ENCODE data around the gene CACNA2D3. TPM values are rescaled to one million over a fixed set of nuclear protein-coding genes. Genes with fewer than 3 reads are reported as not detected.

CACNA2D3 gene
- polyA plus RNA-seq, 2 of the 4 experiments (the other 2 are of a cell fraction): 0.04 to 0.05 TPM

GRCh38 chr3:54570008-54570407 is 447.7 kb downstream of the CACNA2D3 start:
- DNase-seq (ENCODE audit: low read depth in 1 of 2, low spot score in 1 of 2) (no peak), ATAC-seq (no peak), FAIRE-seq (no peak)
- 25% methylated on average over 7 of the region's 7 CpGs for WGBS (ENCODE audit: missing lambda C conversion rate)
- Histone ChIP-seq H3K9me3 (no peaks in the 10 kb centered on the region), H3K27ac (no peak overlapping the region), H3K4me2 (no peak overlapping the region), H3K4me3 (no peak overlapping the region), H3K4me1 (no peaks in the 10 kb centered on the region)
- no peak for TF ChIP-seq CHD2 (IDR thresholded peaks at IDR 0.05; ENCODE audit: low read length, partially characterized antibody)
- no peak for TF ChIP-seq HOXB5 (CRISPR knock-in tag; IDR thresholded peaks at IDR 0.05)
- TF ChIP-seq CHD4 (IDR thresholded peaks at IDR 0.05; ENCODE audit: borderline replicate concordance): no peak
- TF ChIP-seq HEYL (CRISPR knock-in tag; IDR thresholded peaks at IDR 0.05): no peak
- no peak for TF ChIP-seq BHLHE40 (IDR thresholded peaks at IDR 0.05; ENCODE audit: low read depth, low read length)
- no peak for TF ChIP-seq CBX8 (IDR thresholded peaks at IDR 0.05)
- TF ChIP-seq KDM1A (IDR thresholded peaks at IDR 0.05; ENCODE audit: low read depth): no peak
- no peak for TF ChIP-seq PHF8 (IDR thresholded peaks at IDR 0.05; ENCODE audit: borderline replicate concordance, low read depth)
- TF ChIP-seq, protein P1, sequence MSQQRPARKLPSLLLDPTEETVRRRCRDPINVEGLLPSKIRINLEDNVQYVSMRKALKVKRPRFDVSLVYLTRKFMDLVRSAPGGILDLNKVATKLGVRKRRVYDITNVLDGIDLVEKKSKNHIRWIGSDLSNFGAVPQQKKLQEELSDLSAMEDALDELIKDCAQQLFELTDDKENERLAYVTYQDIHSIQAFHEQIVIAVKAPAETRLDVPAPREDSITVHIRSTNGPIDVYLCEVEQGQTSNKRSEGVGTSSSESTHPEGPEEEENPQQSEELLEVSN (IDR thresholded peaks at IDR 0.05; ENCODE audit: borderline replicate concordance, low read depth): no peak
- no peak for TF ChIP-seq POLR2AphosphoS2 (conservative IDR thresholded peaks at IDR 0.05; ENCODE audit: low read length)
- TF ChIP-seq MAFK (IDR thresholded peaks at IDR 0.05; ENCODE audit: partially characterized antibody): no peak
- no peak for TF ChIP-seq NFE2L2 (conservative IDR thresholded peaks at IDR 0.05; ENCODE audit: low read length)
- ChIA-PET POLR2A (no interaction called here), CTCF (no interaction called here)

DNA sequence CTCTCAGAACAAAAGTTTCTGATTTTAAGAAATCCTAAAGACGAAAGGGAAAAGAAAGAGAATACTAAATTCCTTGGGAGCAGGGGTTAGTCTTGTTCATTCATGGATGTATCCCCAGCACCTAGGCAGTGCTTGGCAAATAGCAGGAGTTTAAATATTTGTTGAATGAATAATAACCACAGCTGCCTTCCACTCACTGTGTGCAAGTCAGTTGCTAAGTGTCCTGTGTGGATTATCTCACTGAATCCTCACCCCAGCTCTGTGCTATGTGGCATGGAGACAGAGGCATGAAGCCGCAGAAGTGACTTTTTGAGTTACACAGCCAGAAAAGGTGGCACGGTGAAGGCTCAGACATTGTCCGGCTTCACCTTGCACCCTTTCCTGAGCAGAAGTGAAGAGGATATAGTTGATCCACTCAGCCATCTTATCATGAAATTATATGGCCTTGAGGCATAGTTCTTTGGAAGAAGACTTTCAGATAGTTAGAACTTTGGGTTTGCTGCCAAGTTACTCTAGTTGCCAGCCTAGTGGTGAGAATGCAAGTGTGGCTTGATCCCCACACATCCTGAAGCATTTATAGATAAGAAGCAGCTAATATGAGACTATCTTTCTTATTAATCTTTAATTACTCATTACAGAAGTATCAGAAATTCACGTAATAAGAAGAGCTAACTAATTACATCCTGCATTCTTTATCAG is 450.0 kb downstream of the CACNA2D3 start:
- no peaks in the 10 kb centered on the region for H3K4me1 ChIP-seq
- WGBS (ENCODE audit: missing lambda C conversion rate): 23% methylated on average over 3 of the region's 5 CpGs
- no peak for DNase-seq (ENCODE audit: low read depth in 1 of 2, low spot score in 1 of 2)
- CTCF ChIA-PET: no interaction called here
- no peak overlapping the region for H3K27ac ChIP-seq
- no peaks in the 10 kb centered on the region for H3K9me3 ChIP-seq
- no peak overlapping the region for H3K4me2 ChIP-seq
- H3K4me3 ChIP-seq: no peak overlapping the region
- ATAC-seq: no peak
- FAIRE-seq: no peak
- POLR2A ChIA-PET: no interaction called here
- TF ChIP-seq HOXA7 (CRISPR knock-in tag; IDR thresholded peaks at IDR 0.05): no peak
- TF ChIP-seq RFX5 (IDR thresholded peaks at IDR 0.05): no peak
- no peak for TF ChIP-seq CBX2 (IDR thresholded peaks at IDR 0.05; ENCODE audit: borderline replicate concordance, low read depth)
- TF ChIP-seq MYC (IDR thresholded peaks at IDR 0.05; ENCODE audit: borderline replicate concordance, low read length): no peak
- TF ChIP-seq KDM5A (IDR thresholded peaks at IDR 0.05): no peak
- TF ChIP-seq CBX8 (IDR thresholded peaks at IDR 0.05): no peak
- TF ChIP-seq MAFK (IDR thresholded peaks at IDR 0.05; ENCODE audit: partially characterized antibody): no peak
- TF ChIP-seq HOXB5 (CRISPR knock-in tag; IDR thresholded peaks at IDR 0.05): no peak
- no peak for TF ChIP-seq CTCF (IDR thresholded peaks at IDR 0.05)
- TF ChIP-seq HDAC2 (IDR thresholded peaks at IDR 0.05): no peak
- no peak for TF ChIP-seq ZNF302 (CRISPR knock-in tag; IDR thresholded peaks at IDR 0.05)
- no peak for TF ChIP-seq RNF2 (IDR thresholded peaks at IDR 0.05; ENCODE audit: borderline replicate concordance, low read depth)

DNA sequence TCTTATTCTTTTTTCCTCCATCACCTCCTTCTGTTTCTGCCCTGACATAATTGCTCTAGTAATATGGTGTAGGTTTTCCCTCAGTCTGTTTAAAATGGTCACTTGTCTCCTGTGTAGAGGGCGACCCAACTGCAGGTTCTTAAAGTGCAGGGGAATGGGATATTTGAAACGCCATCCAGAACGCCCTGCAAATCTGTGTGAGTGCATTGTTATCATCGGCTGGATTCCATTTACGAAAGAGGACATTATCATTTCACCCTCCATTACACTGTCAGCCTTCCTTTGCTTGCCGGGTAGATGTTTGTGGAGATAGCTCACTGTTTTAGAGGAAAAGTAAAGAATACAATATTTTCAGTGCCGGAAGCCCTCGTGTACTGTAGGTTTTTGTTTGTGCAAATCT is 451.5 kb downstream of the CACNA2D3 start:
- H3K4me3 ChIP-seq: no peak overlapping the region
- ATAC-seq: no peak
- TF ChIP-seq MYC (IDR thresholded peaks at IDR 0.05; ENCODE audit: borderline replicate concordance, low read length): no peak
- TF ChIP-seq POLR2A (IDR thresholded peaks at IDR 0.05; ENCODE audit: low read length): no peak
- no peak for TF ChIP-seq NPAS2 (CRISPR knock-in tag; IDR thresholded peaks at IDR 0.05; ENCODE audit: borderline replicate concordance)
- TF ChIP-seq RARB (CRISPR knock-in tag; IDR thresholded peaks at IDR 0.05): no peak
- no peak for TF ChIP-seq BHLHE40 (IDR thresholded peaks at IDR 0.05; ENCODE audit: low read depth, low read length)
- no peak for TF ChIP-seq REST (IDR thresholded peaks at IDR 0.05)
- no peaks in the 10 kb centered on the region for H3K4me1 ChIP-seq
- no peak for DNase-seq (ENCODE audit: low read depth in 1 of 2, low spot score in 1 of 2)
- no peak overlapping the region for H3K27ac ChIP-seq
- FAIRE-seq: no peak
- H3K9me3 ChIP-seq: no peaks in the 10 kb centered on the region
- WGBS (ENCODE audit: missing lambda C conversion rate): 16% methylated on average over 8 of the region's 8 CpGs
- ChIA-PET POLR2A (no interaction called here), CTCF (no interaction called here)
- no peak overlapping the region for H3K4me2 ChIP-seq

All from A549 (cell line).